ENCODE data around the gene CES4A. TPM values are rescaled to one million over a fixed set of nuclear protein-coding genes. Genes with fewer than 3 reads are reported as not detected.

Gene CES4A
- total RNA-seq, 4 donors from 2014 or later = 13.7 to 26.5 (median 17.9) TPM

- Histone ChIP-seq H3K36me3 (no peaks in the 10 kb centered on the region), H3K9me3 (no peaks in the 10 kb centered on the region), H3K27me3 (no peaks in the 10 kb centered on the region), H3K27ac (no peak overlapping the region), H3K4me1 (no peaks in the 10 kb centered on the region), H3K4me3 (no peak overlapping the region)
- DNase-seq = no peak
- TF ChIP-seq CTCF (IDR thresholded peaks at IDR 0.05) (no peak), POLR2A (IDR thresholded peaks at IDR 0.05) (no peak)
Observed at GRCh38 chr16:67053767-67054334, 65.5 kb downstream of the CES4A start.

GRCh38 chr16:67054901-67055300, 66.5 kb downstream of the CES4A start:
- TF ChIP-seq CTCF (IDR thresholded peaks at IDR 0.05) (no peak), POLR2A (IDR thresholded peaks at IDR 0.05) (no peak)
- DNase-seq = no peak
- H3K27me3 ChIP-seq = no peaks in the 10 kb centered on the region
- no peak overlapping the region for H3K27ac ChIP-seq
- H3K36me3 ChIP-seq = peaks cover 0 to 3% (median 0%) of the 10 kb centered on the region in 3 donors
- H3K4me3 ChIP-seq = no peak overlapping the region
- H3K4me1 ChIP-seq = no peaks in the 10 kb centered on the region
- H3K9me3 ChIP-seq = no peaks in the 10 kb centered on the region

GRCh38 chr16:67055712-67056487, 67.5 kb downstream of the CES4A start:
- H3K9me3 ChIP-seq = no peaks in the 10 kb centered on the region
- H3K27me3 ChIP-seq = no peaks in the 10 kb centered on the region
- H3K4me1 ChIP-seq = no peaks in the 10 kb centered on the region
- no peak for DNase-seq
- H3K4me3 ChIP-seq = no peak overlapping the region
- TF ChIP-seq CTCF (IDR thresholded peaks at IDR 0.05) (no peak), POLR2A (IDR thresholded peaks at IDR 0.05) (no peak)
- no peak overlapping the region for H3K27ac ChIP-seq
- peaks cover 0 to 7% (median 0%) of the 10 kb centered on the region in 3 donors for H3K36me3 ChIP-seq

Small RNAs within 50 kb of the gene (small RNA-seq; reads per million reads assigned to genes)
- 0 reads per million in 2 donors for gene RN7SL543P

Other genes starting within 250 kb of the CES4A start
- gene DYNC1LI2, start 237.0 kb upstream of the CES4A start, total RNA-seq = 100 to 1,000 TPM; 167 to 337 (median 206) TPM
- under 1 TPM in 1 of 4 donors, not detected in 3; 0.40 TPM for gene TERB1, start 187.0 kb upstream of the CES4A start, total RNA-seq
- 10 to 100 TPM; 33.6 to 51.3 (median 43.0) TPM for gene NAE1, start 157.6 kb upstream of the CES4A start, total RNA-seq
- gene CA7, start 144.2 kb upstream of the CES4A start, total RNA-seq = 10 to 100 TPM; 13.2 to 59.4 (median 32.2) TPM
- gene PDP2, start 108.1 kb upstream of the CES4A start, total RNA-seq = 10 to 100 TPM; 12.1 to 27.9 (median 15.3) TPM
- 10 to 100 TPM in 3 of 4 donors, not detected in 1; 11.3 to 19.5 (median 15.4) TPM for gene CDH16, start 69.7 kb upstream of the CES4A start, total RNA-seq
- gene RRAD, start 63.1 kb upstream of the CES4A start, total RNA-seq = 1 to 10 TPM in 3 of 4 donors, under 1 TPM in 1; 0.53 to 4.1 (median 2.8) TPM
- 10 to 100 TPM; 28.1 to 72.7 (median 55.2) TPM for gene CIAO2B, start 54.2 kb upstream of the CES4A start, total RNA-seq
- 1,000 to 10,000 TPM in 3 of 4 donors, 100 to 1,000 TPM in 1; 113 to 4,512 (median 3,000) TPM for gene CES2, start 53.1 kb upstream of the CES4A start, total RNA-seq
- 100 to 1,000 TPM in 3 of 4 donors, 10 to 100 TPM in 1; 28.9 to 227 (median 161) TPM for gene CES3, start 27.3 kb upstream of the CES4A start, total RNA-seq
- gene CBFB, start 40.6 kb downstream of the CES4A start, total RNA-seq = 10 to 100 TPM; 14.0 to 30.5 (median 26.6) TPM
- 10 to 100 TPM; 11.4 to 30.6 (median 20.4) TPM for gene PHAF1, start 121.4 kb downstream of the CES4A start, total RNA-seq
- 1 to 10 TPM; 2.5 to 4.0 (median 3.5) TPM for gene B3GNT9, start 162.4 kb downstream of the CES4A start, total RNA-seq
- 10 to 100 TPM; 23.5 to 52.0 (median 32.0) TPM for gene TRADD, start 171.3 kb downstream of the CES4A start, total RNA-seq
- 10 to 100 TPM; 19.6 to 57.1 (median 35.1) TPM for gene FBXL8, start 171.4 kb downstream of the CES4A start, total RNA-seq
- gene HSF4, start 176.2 kb downstream of the CES4A start, total RNA-seq = 100 to 1,000 TPM in 1 of 4 donors, 10 to 100 TPM in 3; 15.6 to 140 (median 69.8) TPM
- 10 to 100 TPM; 24.4 to 65.2 (median 34.1) TPM for gene NOL3, start 181.9 kb downstream of the CES4A start, total RNA-seq
- gene MATCAP1, start 195.4 kb downstream of the CES4A start, total RNA-seq = 10 to 100 TPM; 20.8 to 57.8 (median 42.3) TPM
- gene EXOC3L1, start 201.5 kb downstream of the CES4A start, total RNA-seq = 10 to 100 TPM in 1 of 4 donors, 1 to 10 TPM in 3; 1.2 to 10.9 (median 4.7) TPM
- gene E2F4, start 203.6 kb downstream of the CES4A start, total RNA-seq = 100 to 1,000 TPM; 122 to 182 (median 144) TPM
- gene ELMO3, start 210.5 kb downstream of the CES4A start, total RNA-seq = 100 to 1,000 TPM in 1 of 4 donors, 10 to 100 TPM in 3; 25.6 to 119 (median 82.2) TPM
- 10 to 100 TPM; 23.9 to 40.3 (median 33.3) TPM for gene TMEM208, start 238.5 kb downstream of the CES4A start, total RNA-seq

Measured in Peyer's patch (tissue), 4 donors.